ENCODE data around the gene FLAD1. TPM values are rescaled to one million over a fixed set of nuclear protein-coding genes. Genes with fewer than 3 reads are reported as not detected.

The FLAD1 gene
- total and polyA plus RNA-seq, 2 experiments from 2014 or later: 74.5 to 75.0 TPM

DNA sequence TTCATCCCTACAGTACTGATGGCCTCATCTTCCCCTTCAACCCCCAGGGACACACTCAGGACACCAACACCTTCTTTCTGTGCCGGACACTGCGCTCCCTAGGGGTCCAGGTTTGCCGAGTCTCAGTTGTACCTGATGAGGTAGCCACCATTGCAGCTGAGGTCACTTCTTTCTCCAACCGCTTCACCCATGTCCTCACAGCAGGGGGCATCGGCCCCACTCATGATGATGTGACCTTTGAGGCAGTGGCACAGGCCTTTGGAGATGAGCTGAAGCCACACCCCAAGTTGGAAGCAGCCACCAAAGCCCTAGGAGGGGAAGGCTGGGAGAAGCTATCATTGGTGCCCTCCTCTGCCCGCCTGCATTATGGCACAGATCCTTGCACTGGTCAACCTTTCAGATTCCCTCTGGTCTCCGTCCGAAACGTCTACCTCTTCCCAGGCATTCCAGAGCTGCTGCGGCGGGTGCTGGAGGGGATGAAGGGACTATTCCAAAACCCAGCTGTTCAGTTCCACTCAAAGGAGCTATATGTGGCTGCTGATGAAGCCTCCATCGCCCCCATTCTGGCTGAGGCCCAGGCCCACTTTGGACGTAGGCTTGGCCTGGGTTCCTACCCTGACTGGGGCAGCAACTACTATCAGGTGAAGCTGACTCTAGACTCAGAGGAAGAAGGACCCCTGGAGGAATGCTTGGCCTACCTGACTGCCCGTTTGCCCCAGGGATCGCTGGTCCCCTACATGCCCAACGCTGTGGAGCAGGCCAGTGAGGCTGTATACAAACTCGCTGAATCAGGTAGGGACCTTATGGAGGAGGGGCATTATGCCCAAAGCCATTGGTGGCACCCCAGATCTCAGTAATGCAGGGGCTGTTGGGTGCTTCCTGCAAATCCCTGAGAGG lies 5.2 kb downstream of the FLAD1 start (continued):
- TF ChIP-seq, protein P1, sequence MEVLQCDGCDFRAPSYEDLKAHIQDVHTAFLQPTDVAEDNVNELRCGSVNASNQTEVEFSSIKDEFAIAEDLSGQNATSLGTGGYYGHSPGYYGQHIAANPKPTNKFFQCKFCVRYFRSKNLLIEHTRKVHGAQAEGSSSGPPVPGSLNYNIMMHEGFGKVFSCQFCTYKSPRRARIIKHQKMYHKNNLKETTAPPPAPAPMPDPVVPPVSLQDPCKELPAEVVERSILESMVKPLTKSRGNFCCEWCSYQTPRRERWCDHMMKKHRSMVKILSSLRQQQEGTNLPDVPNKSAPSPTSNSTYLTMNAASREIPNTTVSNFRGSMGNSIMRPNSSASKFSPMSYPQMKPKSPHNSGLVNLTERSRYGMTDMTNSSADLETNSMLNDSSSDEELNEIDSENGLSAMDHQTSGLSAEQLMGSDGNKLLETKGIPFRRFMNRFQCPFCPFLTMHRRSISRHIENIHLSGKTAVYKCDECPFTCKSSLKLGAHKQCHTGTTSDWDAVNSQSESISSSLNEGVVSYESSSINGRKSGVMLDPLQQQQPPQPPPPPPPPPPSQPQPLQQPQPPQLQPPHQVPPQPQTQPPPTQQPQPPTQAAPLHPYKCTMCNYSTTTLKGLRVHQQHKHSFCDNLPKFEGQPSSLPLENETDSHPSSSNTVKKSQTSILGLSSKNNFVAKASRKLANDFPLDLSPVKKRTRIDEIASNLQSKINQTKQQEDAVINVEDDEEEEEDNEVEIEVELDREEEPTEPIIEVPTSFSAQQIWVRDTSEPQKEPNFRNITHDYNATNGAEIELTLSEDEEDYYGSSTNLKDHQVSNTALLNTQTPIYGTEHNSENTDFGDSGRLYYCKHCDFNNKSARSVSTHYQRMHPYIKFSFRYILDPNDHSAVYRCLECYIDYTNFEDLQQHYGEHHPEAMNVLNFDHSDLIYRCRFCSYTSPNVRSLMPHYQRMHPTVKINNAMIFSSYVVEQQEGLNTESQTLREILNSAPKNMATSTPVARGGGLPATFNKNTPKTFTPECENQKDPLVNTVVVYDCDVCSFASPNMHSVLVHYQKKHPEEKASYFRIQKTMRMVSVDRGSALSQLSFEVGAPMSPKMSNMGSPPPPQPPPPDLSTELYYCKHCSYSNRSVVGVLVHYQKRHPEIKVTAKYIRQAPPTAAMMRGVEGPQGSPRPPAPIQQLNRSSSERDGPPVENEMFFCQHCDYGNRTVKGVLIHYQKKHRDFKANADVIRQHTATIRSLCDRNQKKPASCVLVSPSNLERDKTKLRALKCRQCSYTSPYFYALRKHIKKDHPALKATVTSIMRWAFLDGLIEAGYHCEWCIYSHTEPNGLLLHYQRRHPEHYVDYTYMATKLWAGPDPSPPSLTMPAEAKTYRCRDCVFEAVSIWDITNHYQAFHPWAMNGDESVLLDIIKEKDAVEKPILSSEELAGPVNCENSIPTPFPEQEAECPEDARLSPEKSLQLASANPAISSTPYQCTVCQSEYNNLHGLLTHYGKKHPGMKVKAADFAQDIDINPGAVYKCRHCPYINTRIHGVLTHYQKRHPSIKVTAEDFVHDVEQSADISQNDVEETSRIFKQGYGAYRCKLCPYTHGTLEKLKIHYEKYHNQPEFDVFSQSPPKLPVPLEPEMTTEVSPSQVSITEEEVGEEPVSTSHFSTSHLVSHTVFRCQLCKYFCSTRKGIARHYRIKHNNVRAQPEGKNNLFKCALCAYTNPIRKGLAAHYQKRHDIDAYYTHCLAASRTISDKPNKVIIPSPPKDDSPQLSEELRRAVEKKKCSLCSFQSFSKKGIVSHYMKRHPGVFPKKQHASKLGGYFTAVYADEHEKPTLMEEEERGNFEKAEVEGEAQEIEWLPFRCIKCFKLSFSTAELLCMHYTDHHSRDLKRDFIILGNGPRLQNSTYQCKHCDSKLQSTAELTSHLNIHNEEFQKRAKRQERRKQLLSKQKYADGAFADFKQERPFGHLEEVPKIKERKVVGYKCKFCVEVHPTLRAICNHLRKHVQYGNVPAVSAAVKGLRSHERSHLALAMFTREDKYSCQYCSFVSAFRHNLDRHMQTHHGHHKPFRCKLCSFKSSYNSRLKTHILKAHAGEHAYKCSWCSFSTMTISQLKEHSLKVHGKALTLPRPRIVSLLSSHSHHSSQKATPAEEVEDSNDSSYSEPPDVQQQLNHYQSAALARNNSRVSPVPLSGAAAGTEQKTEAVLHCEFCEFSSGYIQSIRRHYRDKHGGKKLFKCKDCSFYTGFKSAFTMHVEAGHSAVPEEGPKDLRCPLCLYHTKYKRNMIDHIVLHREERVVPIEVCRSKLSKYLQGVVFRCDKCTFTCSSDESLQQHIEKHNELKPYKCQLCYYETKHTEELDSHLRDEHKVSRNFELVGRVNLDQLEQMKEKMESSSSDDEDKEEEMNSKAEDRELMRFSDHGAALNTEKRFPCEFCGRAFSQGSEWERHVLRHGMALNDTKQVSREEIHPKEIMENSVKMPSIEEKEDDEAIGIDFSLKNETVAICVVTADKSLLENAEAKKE (CRISPR knock-in tag; IDR thresholded peaks at IDR 0.05): no peak

DNA sequence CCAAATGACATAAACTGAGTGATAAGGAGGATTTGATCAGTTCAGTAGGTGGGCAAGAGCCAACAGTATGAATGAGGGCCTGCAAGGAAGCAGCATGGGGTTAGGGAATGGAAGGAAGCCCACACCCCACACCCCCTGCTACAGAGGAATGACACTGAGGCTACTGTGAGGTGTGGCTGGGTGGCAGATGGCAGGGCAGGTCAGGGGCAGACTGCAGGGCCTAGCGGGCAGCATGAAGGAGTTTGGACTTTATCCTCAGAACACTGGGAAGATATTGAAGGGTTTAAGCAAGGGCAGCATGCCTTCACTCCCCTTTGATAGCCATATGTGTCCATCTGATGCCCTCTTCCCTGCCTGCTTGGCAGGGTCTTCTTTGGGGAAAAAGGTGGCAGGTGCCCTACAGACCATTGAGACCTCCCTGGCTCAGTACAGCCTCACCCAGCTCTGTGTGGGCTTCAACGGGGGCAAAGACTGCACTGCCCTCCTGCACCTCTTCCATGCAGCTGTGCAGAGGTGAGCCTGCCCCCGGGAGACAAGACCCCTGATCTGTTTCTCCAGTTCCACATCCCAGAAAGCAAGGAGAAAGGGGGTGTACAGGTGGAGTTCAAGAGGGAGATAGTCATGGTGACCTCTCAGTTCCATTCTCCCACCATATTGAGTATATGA lies 6.2 kb downstream of the FLAD1 start:
- Mint-ChIP-seq H3K9me3 (no peaks in the 10 kb centered on the region; the same call in 2 of the 3 replicates), H3K4me1 (peaks cover 21% of the 10 kb centered on the region), H3K27ac (no peak overlapping the region; the same call in 1 of the 2 replicates), H3K27me3 (ENCODE audit: insufficient read depth, low read depth, poor library complexity) (peaks cover 14% of the 10 kb centered on the region), H3K36me3 (ENCODE audit: low read depth) (peaks cover 60% of the 10 kb centered on the region), H3K4me3 (peak overlapping the region; percentile 7; the same call in 1 of the 3 replicates)
- Histone ChIP-seq H3K4me3 (no peak overlapping the region), H4K20me1 (replicated peaks; ENCODE audit: insufficient read depth) (peaks cover 19% of the 10 kb centered on the region; the same call in 1 of the 2 replicates), H3K79me2 (replicated peaks; ENCODE audit: insufficient read depth) (peaks cover 41% of the 10 kb centered on the region), H3K9me2 (ENCODE audit: insufficient read depth) (no peaks in the 10 kb centered on the region), H3K4me1 (ENCODE audit: insufficient read depth) (peaks cover 5% of the 10 kb centered on the region), H3F3A (replicated peaks; ENCODE audit: low read depth) (peaks cover 17% of the 10 kb centered on the region; the same call in 1 of the 2 replicates), H2AFZ (no peak overlapping the region), H3K4me2 (no peak overlapping the region), H3K27me3 (ENCODE audit: insufficient read depth) (no peaks in the 10 kb centered on the region), H3K36me3 (ENCODE audit: insufficient read depth) (peaks cover 9% of the 10 kb centered on the region; the same call in 1 of the 2 replicates), H3K27ac (ENCODE audit: low read depth) (no peak overlapping the region)
- ATAC-seq (no peak), DNase-seq (ENCODE audit: low spot score) (no peak)
- TF ChIP-seq, protein P2, sequence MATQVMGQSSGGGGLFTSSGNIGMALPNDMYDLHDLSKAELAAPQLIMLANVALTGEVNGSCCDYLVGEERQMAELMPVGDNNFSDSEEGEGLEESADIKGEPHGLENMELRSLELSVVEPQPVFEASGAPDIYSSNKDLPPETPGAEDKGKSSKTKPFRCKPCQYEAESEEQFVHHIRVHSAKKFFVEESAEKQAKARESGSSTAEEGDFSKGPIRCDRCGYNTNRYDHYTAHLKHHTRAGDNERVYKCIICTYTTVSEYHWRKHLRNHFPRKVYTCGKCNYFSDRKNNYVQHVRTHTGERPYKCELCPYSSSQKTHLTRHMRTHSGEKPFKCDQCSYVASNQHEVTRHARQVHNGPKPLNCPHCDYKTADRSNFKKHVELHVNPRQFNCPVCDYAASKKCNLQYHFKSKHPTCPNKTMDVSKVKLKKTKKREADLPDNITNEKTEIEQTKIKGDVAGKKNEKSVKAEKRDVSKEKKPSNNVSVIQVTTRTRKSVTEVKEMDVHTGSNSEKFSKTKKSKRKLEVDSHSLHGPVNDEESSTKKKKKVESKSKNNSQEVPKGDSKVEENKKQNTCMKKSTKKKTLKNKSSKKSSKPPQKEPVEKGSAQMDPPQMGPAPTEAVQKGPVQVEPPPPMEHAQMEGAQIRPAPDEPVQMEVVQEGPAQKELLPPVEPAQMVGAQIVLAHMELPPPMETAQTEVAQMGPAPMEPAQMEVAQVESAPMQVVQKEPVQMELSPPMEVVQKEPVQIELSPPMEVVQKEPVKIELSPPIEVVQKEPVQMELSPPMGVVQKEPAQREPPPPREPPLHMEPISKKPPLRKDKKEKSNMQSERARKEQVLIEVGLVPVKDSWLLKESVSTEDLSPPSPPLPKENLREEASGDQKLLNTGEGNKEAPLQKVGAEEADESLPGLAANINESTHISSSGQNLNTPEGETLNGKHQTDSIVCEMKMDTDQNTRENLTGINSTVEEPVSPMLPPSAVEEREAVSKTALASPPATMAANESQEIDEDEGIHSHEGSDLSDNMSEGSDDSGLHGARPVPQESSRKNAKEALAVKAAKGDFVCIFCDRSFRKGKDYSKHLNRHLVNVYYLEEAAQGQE (IDR thresholded peaks at IDR 0.05; ENCODE audit: unreplicated experiment): no peak
- TF ChIP-seq JUNB (IDR thresholded peaks at IDR 0.05; ENCODE audit: unreplicated experiment): no peak

Data from GM23338 (cell line).